ENCODE measurements around the gene XXYLT1. TPM values are rescaled to one million over a fixed set of nuclear protein-coding genes. Genes with fewer than 3 reads are reported as not detected.
A peak's percentile ranks its signal among the peaks of the same experiment; 100 is the strongest.
"Not testable (repeated sequence)": the region's sequence is repeated elsewhere in the genome, so short reads cannot be mapped to it uniquely, and the experiment has no call there.

XXYLT1 gene
- total RNA-seq, 8 experiments from 2014 or later = 8.7 to 35.9 (median 16.1) TPM

DNA sequence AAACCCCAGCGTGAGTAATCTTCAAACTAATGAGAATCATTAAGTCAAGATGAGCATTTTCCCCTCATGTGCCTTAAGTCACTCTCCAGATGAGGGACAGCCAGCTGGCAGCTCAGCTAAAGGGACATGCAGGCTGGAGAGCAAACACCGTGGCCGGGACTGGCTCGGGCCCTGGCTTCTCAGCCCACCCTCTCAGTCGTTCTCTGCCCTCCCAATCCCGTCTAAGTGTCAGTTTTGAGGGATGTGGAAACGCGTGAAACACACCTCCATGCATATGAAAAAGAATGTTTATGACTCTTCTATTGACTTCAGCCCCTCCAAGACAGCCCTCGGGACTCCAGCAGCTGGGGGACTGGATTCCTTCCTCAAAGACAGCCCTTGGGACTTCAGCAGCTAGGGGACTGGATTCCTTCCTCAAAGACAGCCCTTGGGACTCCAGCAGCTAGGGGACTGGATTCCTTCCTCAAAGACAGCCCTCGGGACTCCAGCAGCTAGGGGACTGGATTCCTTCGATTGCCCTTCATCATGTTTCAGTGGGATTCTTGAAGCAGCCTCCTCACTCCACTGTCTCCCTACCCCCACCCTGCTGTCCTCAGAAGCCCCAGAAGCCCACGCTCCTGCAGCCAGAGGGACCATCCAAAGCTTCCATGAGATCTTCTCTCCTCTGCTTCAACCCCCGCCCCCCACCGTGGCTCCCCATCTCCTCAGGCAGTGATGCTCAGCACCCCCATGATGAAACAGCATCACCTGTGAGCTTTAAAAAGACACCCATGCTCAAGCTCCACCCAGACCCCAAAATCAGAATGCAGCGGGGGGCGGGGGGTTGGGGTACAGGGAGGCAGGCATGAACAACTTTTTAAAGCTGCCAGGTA lies 228.9 kb downstream of the XXYLT1 start:
- H3K4me1 ChIP-seq (replicated peaks in 1 of 2) = peaks cover 21 to 22% of the 10 kb centered on the region in 2 donors
- 0 to 64% (median 48%) methylated on average over 1 to 8 of the region's 16 CpGs; no CpG with 5 or more reads in 3 of the 10 experiments for WGBS, 10 experiments
- no peak overlapping the region for H3K4me3 ChIP-seq
- peak in 1 of 8 experiments; percentile 18 for ATAC-seq (replicated peaks in 6 of 8)
- no peak overlapping the region for H3K27ac ChIP-seq
- in situ Hi-C loops (cut with MboI; ENCODE audit: low pct_unique_long_range_greater_than_20kb in 2 of 9, low sequenced_read_pairs in 9 of 9, unreplicated experiment in 9 of 9) = no loop called here

DNA sequence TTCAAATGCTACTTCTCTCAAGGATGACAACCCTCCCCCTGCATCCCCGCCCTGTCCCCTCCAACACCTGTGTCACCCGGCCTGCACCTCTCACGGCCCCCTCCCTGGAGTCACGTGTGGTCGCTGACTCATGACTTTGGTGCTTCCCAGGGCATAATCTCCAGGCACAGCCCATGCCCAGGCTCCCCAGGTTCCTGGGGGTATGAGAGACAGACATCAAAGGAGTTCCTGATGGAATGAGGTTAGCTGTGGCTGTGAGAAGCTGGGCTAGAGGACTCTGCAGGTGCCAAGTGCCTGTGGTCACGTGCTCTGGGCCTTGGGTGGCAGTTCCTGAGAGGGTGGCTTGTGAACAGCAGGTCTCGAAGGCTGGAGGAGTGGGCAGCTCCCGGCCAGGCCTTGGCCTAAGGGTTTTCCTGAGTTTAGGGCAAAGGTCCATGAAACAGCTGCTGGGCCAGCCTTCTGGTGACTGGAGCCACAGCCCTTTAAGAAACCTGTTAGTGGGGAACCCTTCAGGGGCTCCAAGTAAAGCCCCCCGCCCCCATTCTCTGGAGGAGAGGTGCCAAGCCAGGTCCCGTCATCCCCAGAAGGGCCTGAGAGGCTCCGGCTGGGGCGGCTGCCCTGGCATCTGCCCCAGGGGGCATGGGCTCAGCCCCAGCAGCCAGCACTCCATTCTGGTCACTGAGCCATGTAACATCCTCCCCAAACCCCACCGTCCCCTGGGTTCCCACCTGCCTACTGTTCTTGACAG lies 230.0 kb downstream of the XXYLT1 start:
- in situ Hi-C loops (cut with MboI; ENCODE audit: low pct_unique_long_range_greater_than_20kb in 2 of 9, low sequenced_read_pairs in 9 of 9, unreplicated experiment in 9 of 9) = no loop called here
- ATAC-seq (replicated peaks in 6 of 8) = no peak
- 0 to 100% (median 81%) methylated on average over 2 to 5 of the region's 13 CpGs; no CpG with 5 or more reads in 7 of the 10 experiments for WGBS, 10 experiments

DNA sequence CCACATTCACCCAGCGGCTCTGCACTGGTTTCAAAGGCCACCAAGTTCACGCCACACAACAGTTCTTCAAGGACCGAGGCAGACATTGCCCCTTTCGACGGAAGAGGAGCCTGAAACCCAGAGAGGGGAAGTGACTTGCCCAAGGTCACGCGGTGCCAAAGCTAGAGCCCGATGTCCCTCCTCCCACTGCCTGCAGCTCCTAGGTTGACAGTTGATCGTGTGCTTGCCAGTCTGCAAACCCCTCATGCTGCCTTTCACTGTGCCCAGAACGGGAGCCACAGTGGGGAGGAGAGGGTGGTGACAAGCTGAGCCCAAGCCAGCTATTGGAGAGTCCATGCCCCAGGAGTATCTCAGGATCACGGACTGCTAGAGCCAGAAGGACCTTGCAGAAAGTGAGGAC lies 230.9 kb downstream of the XXYLT1 start:
- Histone ChIP-seq H3K4me1 (replicated peaks in 1 of 2) (peaks cover 21 to 22% of the 10 kb centered on the region in 2 donors), H3K27ac (no peak overlapping the region), H3K4me3 (no peak overlapping the region)
- WGBS, 10 experiments = 60 to 94% methylated on average over 1 to 6 of the region's 11 CpGs; no CpG with 5 or more reads in 8 of the 10 experiments
- in situ Hi-C loops (cut with MboI; ENCODE audit: low pct_unique_long_range_greater_than_20kb in 2 of 9, low sequenced_read_pairs in 9 of 9, unreplicated experiment in 9 of 9) = no loop called here
- ATAC-seq (replicated peaks in 6 of 8) = no peak

More for the DNA sequence above, 230.0 kb downstream of the XXYLT1 start:
- Histone ChIP-seq H3K4me1 (replicated peaks in 1 of 2) (peaks cover 21 to 22% of the 10 kb centered on the region in 2 donors), H3K27ac (no peak overlapping the region), H3K4me3 (no peak overlapping the region)

DNA sequence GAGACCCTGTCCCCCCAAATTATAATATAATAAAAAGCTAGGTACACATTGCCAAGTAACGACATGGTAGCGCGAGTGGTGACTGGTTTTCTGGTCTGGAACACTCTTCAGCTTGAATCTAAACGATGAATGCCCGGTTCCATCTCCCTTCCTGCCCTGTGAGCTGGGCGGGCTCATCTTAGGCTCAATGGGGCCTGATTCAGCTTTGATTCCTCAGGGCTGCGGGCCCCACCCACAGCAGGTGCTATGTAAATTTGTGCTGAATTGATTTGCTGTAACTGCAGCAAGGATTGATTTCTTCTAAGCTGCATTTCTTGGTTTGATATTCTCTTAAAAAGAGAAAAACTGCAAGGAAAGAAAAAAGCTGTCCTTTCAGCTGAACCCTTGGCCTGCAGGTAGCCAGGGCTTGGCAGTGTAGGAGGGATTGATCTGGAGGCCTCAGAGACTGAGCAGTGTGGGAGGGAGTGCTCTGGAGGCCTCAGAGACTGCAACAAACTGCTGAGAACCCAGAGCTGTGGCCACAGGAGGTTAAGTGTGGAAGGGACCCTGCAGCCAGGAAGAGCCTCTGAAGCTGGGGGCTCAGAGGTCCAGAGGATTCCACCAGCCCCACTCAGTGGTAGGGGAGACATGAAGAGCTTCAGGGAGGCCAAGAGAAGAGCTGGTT lies 231.6 kb downstream of the XXYLT1 start:
- H3K4me3 ChIP-seq = no peak overlapping the region
- in situ Hi-C loops (cut with MboI; ENCODE audit: low pct_unique_long_range_greater_than_20kb in 2 of 9, low sequenced_read_pairs in 9 of 9, unreplicated experiment in 9 of 9) = no loop called here
- peak overlapping the region in 1 of 2 donors; percentile 50 for H3K27ac ChIP-seq
- WGBS, 10 experiments = 17 to 74% (median 45%) methylated on average over 1 to 5 of the region's 7 CpGs; no CpG with 5 or more reads in 4 of the 10 experiments
- ATAC-seq (replicated peaks in 6 of 8) = peak in 5 of 8 experiments; percentile 17 to 48 (median 36)
- H3K4me1 ChIP-seq (replicated peaks in 1 of 2) = peaks cover 21 to 22% of the 10 kb centered on the region in 2 donors

DNA sequence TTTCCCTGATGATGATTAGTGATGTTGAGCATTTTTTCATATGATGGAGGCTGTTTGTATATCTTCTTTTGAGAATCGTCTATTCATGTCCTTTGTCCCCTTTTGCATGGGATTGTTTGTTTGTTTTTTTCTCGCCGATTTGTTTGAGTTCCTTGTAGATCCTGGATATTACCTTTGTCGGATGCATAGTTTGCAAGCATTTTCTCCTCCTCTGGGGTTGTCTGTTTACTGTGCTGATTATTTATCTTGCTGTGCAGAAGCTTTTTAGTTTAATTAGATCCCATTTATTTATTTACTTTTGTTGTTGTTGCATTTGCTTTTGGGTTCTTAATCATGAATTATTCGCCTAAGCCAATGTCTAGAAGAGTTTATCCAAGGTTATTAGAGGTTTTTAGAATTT lies 232.8 kb downstream of the XXYLT1 start:
- H3K27ac ChIP-seq = no peak overlapping the region
- 52 to 100% (median 82%) methylated on average over 1 to 5 of the region's 5 CpGs for WGBS, 10 experiments
- H3K4me3 ChIP-seq = no peak overlapping the region
- peaks cover 19 to 21% of the 10 kb centered on the region in 2 donors for H3K4me1 ChIP-seq (replicated peaks in 1 of 2)
- in situ Hi-C loops (cut with MboI; ENCODE audit: low pct_unique_long_range_greater_than_20kb in 2 of 9, low sequenced_read_pairs in 9 of 9, unreplicated experiment in 9 of 9) = no loop called here
- no peak for ATAC-seq (replicated peaks in 6 of 8)

DNA sequence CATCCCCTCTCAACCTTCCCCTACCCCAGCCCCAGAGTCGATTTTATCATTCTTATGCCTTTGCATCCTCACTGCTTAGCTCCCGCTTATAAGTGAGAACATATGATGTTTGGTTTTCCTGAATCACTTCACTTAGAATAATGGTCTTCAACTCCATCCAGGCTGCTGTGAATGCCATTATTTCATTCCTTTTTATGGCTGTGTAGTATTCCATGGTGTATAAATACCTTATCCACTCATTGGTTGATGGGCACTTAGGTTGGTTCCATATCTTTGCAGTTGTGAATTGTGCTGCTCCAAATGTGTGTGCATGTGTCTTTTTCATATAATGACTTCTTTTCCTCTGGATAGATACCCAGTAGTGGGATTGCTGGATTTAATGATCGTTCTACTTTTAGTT lies 233.4 kb downstream of the XXYLT1 start:
- peaks cover 14 to 16% of the 10 kb centered on the region in 2 donors for H3K4me1 ChIP-seq (replicated peaks in 1 of 2)
- ATAC-seq (replicated peaks in 6 of 8); H3K4me3 ChIP-seq; in situ Hi-C loops (cut with MboI; ENCODE audit: low pct_unique_long_range_greater_than_20kb in 2 of 9, low sequenced_read_pairs in 9 of 9, unreplicated experiment in 9 of 9); H3K27ac ChIP-seq: not testable (repeated sequence)
- WGBS, 10 experiments = 0 to 100% (median 89%) methylated on average over 1 to 2 of the region's 3 CpGs; no CpG with 5 or more reads in 3 of the 10 experiments

DNA sequence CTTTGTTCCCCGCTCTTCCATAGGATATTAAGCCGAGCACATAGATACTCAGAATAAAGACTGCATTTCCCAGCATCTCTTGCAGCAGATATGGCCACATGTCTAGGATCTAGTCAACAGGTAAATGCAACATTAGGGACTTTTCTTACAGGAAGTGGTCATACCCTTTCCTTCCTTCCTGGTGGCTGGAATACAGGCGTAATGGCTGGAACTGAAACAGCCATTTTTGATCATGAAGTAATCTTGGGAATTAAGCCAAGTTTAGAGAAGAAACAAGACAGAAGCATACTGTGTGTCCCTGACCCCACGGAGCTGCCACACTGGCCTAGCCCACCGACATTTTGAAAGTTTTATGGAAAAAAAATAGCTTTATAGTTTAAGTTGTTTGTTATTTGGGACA lies 234.0 kb downstream of the XXYLT1 start:
- no peak for ATAC-seq (replicated peaks in 6 of 8)

DNA sequence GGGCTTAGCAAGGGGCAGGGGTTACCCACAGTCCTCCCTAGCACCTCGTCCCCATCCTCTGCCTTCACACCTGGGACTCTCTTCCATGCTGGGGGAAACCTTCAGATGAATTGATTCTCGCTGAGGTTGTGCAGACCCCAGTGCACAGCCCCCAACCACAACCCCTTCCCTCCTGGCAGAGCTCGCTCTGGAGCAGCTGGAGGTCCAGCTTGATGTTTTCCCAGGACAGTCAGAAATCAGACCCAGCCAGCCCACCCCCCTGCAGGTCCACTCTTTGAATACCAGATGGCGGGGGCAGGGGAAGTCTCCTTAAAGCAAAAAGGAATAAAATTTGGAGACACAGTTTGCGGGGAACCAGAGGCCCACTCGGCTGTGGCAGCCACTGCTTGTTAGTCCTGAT lies 234.4 kb downstream of the XXYLT1 start:
- 62 to 84% methylated on average over 3 to 5 of the region's 6 CpGs; no CpG with 5 or more reads in 8 of the 10 experiments for WGBS, 10 experiments
- H3K4me3 ChIP-seq = no peak overlapping the region
- H3K4me1 ChIP-seq (replicated peaks in 1 of 2) = peaks cover 12 to 16% of the 10 kb centered on the region in 2 donors
- no peak overlapping the region for H3K27ac ChIP-seq
- ATAC-seq (replicated peaks in 6 of 8) = no peak
- in situ Hi-C loops (cut with MboI; ENCODE audit: low pct_unique_long_range_greater_than_20kb in 2 of 9, low sequenced_read_pairs in 9 of 9, unreplicated experiment in 9 of 9) = no loop called here

More for the DNA sequence above, 234.0 kb downstream of the XXYLT1 start:
- Histone ChIP-seq H3K27ac (no peak overlapping the region), H3K4me3 (no peak overlapping the region), H3K4me1 (replicated peaks in 1 of 2) (peaks cover 12 to 16% of the 10 kb centered on the region in 2 donors)
- WGBS, 10 experiments = 63 to 100% (median 68%) methylated on average over 1 to 5 of the region's 5 CpGs; no CpG with 5 or more reads in 1 of the 10 experiments
- in situ Hi-C loops (cut with MboI; ENCODE audit: low pct_unique_long_range_greater_than_20kb in 2 of 9, low sequenced_read_pairs in 9 of 9, unreplicated experiment in 9 of 9) = no loop called here

DNA sequence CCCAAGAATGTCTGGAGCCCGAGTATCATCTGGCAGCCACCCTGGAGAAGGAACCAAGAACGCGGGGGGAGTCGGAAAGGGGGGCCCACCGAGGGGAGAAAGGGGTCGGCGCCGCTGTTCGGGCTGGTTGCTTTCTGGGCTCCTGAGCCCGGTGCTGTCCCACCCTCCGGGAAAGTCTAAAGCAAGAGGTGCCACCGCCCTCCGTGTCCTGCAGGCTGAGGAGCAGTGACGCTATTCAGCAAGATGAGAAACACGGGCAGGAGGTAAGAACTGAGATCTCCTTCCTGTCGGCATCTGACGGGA lies 234.8 kb downstream of the XXYLT1 start:
- no peak for ATAC-seq (replicated peaks in 6 of 8)
- no peak overlapping the region for H3K27ac ChIP-seq
- no CpG with 5 or more reads among the region's 17 CpGs for WGBS, 10 experiments
- H3K4me1 ChIP-seq (replicated peaks in 1 of 2) = peaks cover 12 to 18% of the 10 kb centered on the region in 2 donors
- no peak overlapping the region for H3K4me3 ChIP-seq
- in situ Hi-C loops (cut with MboI; ENCODE audit: low pct_unique_long_range_greater_than_20kb in 2 of 9, low sequenced_read_pairs in 9 of 9, unreplicated experiment in 9 of 9) = no loop called here

DNA sequence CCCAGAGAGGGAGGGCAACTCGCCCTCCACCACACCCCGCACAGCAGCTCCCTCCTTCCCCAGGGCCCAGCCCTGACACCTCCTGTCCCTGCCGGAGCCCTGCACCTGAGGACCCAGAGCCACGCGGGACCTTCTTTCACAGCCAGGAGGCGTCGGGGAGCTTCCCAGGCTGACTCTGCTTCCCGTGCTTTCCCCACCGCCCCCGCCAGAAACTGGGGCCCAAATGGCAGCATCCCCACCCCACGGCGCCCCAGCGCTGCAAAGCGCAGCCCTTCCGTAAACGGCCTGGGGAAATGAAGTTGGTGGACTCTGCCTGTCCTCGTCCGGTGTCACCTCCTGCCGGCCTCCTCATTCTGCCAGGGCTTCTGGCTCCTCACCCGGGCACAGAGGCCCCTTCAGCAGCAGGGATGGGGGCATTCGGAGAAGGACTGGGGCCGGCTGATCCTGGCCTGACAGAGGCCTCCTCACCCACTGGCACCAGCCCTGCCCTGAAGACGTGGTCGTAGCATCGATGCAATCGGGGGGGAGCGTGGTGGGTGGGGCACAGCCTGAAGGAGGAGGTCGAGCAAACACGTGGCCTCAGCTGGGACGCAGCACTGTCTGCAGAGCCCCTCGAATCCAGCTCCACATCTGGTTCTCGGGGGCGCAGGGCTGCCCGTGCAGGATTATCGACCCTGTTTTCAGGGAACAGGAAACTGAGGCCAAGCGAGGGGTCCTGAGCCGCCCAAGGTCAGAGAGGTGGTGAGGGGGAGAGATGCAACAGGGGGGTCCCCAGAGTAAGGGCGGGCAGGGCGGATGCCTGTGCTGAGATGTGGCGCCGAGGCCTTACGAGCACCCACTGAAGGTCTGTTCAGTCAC lies 235.4 kb downstream of the XXYLT1 start:
- in situ Hi-C loops (cut with MboI; ENCODE audit: low pct_unique_long_range_greater_than_20kb in 2 of 9, low sequenced_read_pairs in 9 of 9, unreplicated experiment in 9 of 9) = no loop called here
- 49 to 80% methylated on average over 2 to 6 of the region's 42 CpGs; no CpG with 5 or more reads in 8 of the 10 experiments for WGBS, 10 experiments
- Histone ChIP-seq H3K4me1 (replicated peaks in 1 of 2) (peaks cover 12 to 21% of the 10 kb centered on the region in 2 donors), H3K4me3 (no peak overlapping the region), H3K27ac (no peak overlapping the region)
- ATAC-seq (replicated peaks in 6 of 8) = peak in 3 of 8 experiments; percentile 20 to 37 (median 22)

DNA sequence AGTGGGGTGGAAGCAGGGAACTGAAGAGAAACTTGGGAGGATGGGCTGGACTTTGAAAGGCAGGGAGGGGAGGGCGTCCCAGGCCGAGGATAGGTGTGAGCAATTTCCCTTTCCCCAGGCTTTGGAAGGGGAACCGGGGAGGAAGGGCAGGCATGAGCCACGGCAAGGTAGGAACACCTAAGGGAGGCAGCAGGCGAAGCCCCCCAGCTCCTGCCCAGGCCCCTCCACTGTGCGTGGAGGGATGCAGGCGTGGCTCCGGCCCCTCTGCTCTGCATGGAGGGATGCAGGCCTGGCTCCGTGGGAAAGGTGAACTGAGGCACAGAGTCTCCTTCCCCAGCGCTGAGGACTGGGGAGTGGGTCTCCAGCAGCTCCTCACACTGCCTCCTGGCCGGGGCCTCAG lies 236.4 kb downstream of the XXYLT1 start:
- H3K4me3 ChIP-seq = no peak overlapping the region
- peaks cover 11 to 20% of the 10 kb centered on the region in 2 donors for H3K4me1 ChIP-seq (replicated peaks in 1 of 2)
- H3K27ac ChIP-seq = no peak overlapping the region
- in situ Hi-C loops (cut with MboI; ENCODE audit: low pct_unique_long_range_greater_than_20kb in 2 of 9, low sequenced_read_pairs in 9 of 9, unreplicated experiment in 9 of 9) = no loop called here
- ATAC-seq (replicated peaks in 6 of 8) = no peak
- 75 to 100% (median 80%) methylated on average over 1 to 2 of the region's 11 CpGs; no CpG with 5 or more reads in 7 of the 10 experiments for WGBS, 10 experiments

DNA sequence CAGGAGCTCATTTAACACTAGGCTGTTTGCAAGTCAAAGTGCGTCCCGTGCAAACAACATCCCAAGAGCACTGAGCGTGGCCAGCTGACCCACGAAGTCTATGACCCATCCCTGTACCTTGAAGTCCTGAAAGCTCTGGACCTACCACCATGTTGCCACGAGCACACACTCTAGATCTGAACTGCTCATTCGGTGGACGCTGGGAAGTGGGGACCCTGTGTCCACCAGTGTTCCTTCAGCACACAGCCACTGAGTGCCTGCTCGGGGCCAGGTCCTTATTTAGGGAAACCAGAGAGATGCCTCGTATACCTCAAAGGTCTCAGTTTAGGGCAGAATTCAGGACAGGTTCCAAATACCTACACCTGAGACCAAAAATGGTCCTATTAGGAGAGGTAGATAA lies 236.9 kb downstream of the XXYLT1 start:
- peak overlapping the region in 1 of 2 donors; percentile 17 for H3K27ac ChIP-seq
- no peak for ATAC-seq (replicated peaks in 6 of 8)
- in situ Hi-C loops (cut with MboI; ENCODE audit: low pct_unique_long_range_greater_than_20kb in 2 of 9, low sequenced_read_pairs in 9 of 9, unreplicated experiment in 9 of 9) = no loop called here
- peaks cover 7 to 16% of the 10 kb centered on the region in 2 donors for H3K4me1 ChIP-seq (replicated peaks in 1 of 2)
- WGBS, 10 experiments = 76 to 81% (median 80%) methylated on average over 1 to 3 of the region's 9 CpGs; no CpG with 5 or more reads in 6 of the 10 experiments
- no peak overlapping the region for H3K4me3 ChIP-seq

All from motor neuron (in vitro differentiated cells).